ENCODE data around the gene TMEFF1.

DNA sequence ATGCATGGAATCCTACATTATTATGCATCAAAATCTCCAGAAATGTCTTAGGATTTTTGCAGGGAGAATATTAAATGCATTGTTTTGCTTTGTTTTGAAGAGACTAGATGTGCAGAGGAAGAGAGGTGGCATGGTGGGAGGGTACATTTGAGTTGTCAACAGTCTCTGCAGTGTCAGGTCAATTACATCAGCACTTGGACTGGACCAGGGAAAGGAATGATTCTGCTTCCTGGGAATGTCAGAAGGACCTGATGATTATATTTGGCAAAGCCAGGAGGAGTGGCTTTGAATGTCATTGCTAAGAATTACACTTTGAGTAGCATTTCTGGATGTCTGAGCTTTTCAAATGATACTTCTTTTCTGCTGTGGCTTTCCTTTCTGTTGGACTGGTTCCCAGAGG, 17.5 kb upstream of the TMEFF1 start:
- TF ChIP-seq, protein P1, sequence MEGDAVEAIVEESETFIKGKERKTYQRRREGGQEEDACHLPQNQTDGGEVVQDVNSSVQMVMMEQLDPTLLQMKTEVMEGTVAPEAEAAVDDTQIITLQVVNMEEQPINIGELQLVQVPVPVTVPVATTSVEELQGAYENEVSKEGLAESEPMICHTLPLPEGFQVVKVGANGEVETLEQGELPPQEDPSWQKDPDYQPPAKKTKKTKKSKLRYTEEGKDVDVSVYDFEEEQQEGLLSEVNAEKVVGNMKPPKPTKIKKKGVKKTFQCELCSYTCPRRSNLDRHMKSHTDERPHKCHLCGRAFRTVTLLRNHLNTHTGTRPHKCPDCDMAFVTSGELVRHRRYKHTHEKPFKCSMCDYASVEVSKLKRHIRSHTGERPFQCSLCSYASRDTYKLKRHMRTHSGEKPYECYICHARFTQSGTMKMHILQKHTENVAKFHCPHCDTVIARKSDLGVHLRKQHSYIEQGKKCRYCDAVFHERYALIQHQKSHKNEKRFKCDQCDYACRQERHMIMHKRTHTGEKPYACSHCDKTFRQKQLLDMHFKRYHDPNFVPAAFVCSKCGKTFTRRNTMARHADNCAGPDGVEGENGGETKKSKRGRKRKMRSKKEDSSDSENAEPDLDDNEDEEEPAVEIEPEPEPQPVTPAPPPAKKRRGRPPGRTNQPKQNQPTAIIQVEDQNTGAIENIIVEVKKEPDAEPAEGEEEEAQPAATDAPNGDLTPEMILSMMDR (IDR thresholded peaks at IDR 0.05; ENCODE audit: control extremely low read depth in 1 of 3, insufficient read depth in 1 of 3, low read depth in 1 of 3, low read length in 3 of 3): no peak
- TF ChIP-seq YY1 (IDR thresholded peaks at IDR 0.05; ENCODE audit: low read depth, low read length) (no peak), SRF (IDR thresholded peaks at IDR 0.05; ENCODE audit: low read depth, low read length) (no peak), RFX5 (IDR thresholded peaks at IDR 0.05; ENCODE audit: borderline replicate concordance, low read depth, low read length) (no peak), HDAC6 (IDR thresholded peaks at IDR 0.05; ENCODE audit: low read depth, low read length) (no peak), ASH2L (IDR thresholded peaks at IDR 0.05; ENCODE audit: low read length) (no peak), EZH2 (IDR thresholded peaks at IDR 0.05; ENCODE audit: low read depth, low read length, severe bottlenecking) (no peak), RAD21 (IDR thresholded peaks at IDR 0.05 in 1 of 2, conservative IDR thresholded peaks at IDR 0.05 in 1 of 2; ENCODE audit: low read depth in 2 of 2, low read length in 2 of 2) (no peak), CEBPB (IDR thresholded peaks at IDR 0.05; ENCODE audit: low read depth, low read length) (no peak), MAFK (IDR thresholded peaks at IDR 0.05; ENCODE audit: low read depth, low read length) (no peak), TAF1 (IDR thresholded peaks at IDR 0.05; ENCODE audit: low read depth, low read length) (no peak)
- TF ChIP-seq, protein P2, sequence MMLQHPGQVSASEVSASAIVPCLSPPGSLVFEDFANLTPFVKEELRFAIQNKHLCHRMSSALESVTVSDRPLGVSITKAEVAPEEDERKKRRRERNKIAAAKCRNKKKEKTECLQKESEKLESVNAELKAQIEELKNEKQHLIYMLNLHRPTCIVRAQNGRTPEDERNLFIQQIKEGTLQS (IDR thresholded peaks at IDR 0.05; ENCODE audit: insufficient read depth, low read depth, low read length): no peak
- TF ChIP-seq, protein P3, sequence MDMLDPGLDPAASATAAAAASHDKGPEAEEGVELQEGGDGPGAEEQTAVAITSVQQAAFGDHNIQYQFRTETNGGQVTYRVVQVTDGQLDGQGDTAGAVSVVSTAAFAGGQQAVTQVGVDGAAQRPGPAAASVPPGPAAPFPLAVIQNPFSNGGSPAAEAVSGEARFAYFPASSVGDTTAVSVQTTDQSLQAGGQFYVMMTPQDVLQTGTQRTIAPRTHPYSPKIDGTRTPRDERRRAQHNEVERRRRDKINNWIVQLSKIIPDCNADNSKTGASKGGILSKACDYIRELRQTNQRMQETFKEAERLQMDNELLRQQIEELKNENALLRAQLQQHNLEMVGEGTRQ (IDR thresholded peaks at IDR 0.05; ENCODE audit: low read length): no peak
- TF ChIP-seq, protein P4, sequence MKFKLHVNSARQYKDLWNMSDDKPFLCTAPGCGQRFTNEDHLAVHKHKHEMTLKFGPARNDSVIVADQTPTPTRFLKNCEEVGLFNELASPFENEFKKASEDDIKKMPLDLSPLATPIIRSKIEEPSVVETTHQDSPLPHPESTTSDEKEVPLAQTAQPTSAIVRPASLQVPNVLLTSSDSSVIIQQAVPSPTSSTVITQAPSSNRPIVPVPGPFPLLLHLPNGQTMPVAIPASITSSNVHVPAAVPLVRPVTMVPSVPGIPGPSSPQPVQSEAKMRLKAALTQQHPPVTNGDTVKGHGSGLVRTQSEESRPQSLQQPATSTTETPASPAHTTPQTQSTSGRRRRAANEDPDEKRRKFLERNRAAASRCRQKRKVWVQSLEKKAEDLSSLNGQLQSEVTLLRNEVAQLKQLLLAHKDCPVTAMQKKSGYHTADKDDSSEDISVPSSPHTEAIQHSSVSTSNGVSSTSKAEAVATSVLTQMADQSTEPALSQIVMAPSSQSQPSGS (IDR thresholded peaks at IDR 0.05; ENCODE audit: low read length): no peak
